ENCODE data around the gene KLF6. TPM values are rescaled to one million over a fixed set of nuclear protein-coding genes. Genes with fewer than 3 reads are reported as not detected.

KLF6 gene
- total RNA-seq, 1 experiment from 2014 or later, result 3.9 TPM

DNA sequence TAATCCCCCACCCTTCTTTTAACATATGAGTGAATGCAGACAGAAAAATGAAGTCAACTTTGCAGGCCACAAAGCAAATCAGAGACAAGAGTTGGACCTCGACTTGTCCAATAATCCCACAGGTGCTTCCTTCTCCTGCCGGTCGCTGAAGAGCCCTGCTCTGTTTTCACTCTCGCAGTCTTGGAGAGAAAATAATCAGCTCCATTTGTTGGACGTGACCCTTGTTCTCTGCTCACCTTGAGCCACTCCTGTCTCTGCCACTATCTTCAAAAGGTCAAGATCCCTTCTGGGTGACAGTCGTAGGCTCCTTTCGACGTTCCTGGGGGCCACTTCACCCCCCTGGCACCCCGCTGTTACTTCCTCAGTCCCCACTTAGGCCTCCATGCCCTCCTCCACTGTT, 2.8 kb upstream of the KLF6 start:
- DNase-seq (ENCODE audit: low spot score), result no peak

DNA sequence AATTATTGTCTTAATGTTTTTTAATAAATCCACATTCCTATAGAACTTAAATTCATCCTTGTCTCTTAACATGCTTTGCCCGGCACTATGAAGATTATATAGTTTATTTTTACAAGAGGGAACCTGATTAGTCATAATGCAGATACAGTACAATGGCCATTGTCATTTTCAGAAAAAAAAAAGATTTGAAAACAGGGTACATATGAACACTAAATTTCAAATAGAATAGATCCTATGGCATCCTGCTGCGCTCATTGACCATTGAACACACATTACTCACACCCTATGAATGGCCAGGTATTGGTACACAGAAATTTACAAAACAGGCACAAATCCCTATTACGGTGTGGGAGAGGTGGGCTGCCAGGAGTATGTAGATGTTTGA, 2.0 kb upstream of the KLF6 start:
- DNase-seq (ENCODE audit: low spot score), result no peak

DNA sequence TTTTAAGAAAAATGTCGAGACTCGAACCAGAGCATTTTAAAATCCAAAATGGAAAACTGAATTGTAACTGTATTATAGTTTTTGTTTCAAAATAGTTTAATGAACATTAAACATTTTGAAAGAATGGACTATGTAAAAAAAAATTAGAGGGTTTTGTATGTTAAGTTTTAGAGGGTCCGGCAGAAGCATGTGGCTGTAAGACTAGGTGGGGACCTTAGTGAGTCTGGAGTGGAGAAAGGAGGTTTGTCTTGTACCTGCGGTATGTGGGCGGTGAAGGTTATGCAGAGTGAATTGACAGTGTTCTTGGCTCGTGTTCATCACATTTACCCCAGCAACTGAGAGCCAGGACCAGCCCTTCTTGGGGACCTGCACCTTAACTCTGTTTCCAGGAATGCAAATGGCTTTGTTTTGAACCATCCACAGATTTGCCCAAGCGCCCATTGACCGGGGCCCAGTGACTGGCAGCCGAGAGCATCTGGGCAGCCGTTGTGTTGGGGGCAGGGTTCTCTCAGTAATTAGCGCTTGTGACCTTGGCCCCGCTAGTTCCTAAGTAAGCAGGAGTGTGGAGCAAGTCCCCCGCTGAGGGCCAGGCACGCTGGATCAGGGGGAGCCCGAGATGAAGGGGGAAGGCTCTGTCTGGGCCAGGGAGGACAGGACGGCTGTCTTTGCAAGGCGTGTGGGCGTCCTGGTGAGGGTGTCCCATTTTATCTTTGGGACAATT, 1.4 kb upstream of the KLF6 start:
- DNase-seq (ENCODE audit: low spot score), result no peak

DNA sequence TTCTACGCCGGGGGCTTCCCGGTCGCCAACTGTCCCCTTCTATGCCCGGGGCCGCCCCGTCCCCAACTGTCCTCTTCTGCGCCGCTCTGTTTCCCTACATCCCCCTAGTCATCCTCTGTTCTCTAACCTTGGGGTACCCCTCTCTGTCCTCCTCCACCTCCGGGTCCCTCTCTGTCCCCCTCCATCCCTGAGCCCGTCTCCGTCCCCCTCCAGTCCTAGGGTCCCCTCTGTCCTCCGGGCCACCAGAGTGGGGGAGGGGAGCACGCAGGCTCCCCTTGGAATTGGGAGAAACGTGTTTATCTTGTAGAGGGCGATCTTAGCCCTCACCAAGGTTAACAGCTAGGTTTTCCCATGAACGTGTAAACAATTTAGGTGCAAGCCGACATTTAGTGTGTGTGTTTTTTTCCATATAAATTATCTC, 852 bp upstream of the KLF6 start:
- DNase-seq (ENCODE audit: low spot score), result no peak

DNA sequence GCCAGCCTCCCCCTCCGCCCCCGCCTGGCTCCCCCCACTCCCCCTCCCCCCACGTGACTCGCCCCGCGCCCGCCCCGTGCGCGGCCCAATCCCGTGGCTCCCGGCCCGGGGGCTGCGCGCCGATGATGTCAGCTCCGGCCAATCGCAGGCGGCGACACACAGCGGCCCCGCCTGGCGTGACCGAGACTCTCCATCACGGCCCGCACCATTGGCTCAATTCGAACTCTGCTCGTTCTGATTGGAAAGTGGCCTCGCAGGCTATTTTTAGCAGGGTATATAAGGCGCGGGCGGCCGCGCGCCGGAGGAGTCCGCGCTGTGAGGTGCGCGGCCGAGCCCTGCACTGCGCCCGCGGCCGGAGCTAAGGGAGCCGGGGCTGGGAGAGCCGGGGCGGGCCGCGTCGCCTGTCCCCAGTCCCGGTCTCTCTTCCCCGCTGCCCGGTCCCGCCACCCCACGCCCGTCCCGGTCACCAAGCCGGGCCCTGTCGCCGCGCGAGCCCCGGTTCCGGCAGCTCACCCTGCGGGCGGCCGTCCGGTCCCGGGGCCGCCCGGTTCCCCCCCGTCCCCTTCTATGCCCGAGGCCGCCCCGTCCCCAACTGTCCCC, 342 bp upstream of the KLF6 start:
- DNase-seq (ENCODE audit: low spot score), result peak; percentile 93

DNA sequence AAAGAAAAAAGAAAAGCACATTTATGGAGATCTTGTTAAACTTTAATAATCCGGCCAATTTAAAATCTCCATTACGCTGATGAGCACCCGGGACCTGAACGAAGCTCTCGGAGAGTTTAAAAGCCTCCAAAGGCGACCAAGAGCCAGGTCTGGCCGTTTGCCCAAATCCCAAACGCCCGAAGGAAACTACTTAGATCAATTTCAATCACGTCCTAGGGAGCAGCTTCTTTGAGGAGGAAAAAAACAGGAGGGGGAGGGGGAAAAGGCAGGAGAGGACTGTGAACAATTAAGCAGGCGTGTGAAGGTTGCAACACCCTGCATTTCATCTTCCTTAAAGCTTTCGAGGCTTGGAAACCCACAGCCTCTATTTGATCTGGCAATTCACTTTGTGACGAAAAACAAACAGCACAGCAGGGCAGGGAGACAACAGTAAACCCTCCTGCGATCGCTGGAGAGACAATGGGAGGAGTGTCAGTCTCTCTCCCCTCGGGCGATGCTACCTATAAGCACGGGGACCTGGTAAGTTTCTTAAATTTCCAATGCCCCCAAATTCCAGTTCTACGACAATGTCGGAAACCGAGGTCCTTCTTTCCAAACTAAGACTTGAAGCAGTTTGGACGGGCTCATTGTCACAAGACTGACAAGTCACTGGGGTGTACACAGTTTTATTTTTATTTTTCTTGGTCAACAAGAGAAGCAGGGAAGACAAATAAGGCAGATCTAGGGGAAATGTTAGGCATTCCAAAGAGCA, 1.2 kb downstream of the KLF6 start:
- peak; percentile 62 for DNase-seq (ENCODE audit: low spot score)

DNA sequence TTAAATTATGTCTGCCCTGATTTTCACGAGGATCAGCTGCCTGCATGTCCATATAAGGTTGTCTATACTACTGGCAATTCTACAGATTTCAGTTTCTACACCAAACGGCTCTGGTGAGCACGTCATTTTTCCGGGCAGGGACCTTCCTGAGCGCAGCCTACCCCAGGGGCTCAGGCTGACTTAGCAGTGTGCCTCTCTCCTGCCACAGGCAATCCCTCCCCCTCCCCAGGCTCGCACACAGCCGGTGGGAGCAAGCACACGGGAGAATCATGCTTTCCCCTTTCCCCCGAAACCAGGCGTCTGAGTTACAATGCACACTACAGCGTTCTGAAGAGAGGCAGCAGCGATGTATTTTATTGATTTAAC, 1.7 kb downstream of the KLF6 start:
- peak; percentile 65 for DNase-seq (ENCODE audit: low spot score)

DNA sequence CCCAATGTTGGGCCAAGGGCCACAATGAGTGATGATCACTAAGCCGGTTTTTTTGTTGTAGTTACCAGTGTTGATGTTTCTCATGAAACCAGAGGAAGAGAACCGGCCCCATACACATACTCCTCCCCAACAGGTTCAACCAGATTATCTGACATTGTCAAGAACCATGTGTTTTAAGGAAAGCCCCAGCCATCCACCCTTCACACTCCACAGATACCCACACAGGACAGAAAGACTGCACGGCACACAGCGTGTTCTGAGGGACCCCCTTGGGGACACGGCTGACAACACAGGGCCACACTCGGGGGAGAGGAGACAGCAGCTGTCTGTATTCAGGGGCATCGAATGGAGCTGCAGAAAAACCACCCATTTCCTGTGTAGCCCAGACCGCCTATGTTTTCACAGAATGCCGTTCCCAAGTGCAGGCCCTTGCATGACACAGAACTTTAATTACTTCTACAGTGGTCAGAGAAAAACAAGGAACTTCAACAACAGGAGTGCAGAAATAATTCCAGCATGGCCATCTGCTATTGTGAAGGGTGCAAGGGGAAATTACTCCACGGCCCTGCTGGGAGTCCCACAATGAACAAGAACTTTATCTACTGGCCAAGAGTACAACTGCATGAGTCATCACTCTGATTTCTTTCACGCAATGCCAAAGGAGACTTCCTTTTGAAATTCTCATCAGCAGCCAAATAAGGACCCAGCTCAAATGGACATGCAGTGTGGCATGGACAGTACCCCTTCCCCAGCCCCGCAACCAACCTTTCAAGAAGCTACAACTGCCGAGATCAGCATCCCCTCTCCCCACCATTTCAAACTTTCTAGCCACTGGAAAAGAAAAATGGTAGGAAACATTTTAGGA, 2.3 kb downstream of the KLF6 start:
- DNase-seq (ENCODE audit: low spot score), result peak; percentile 90

DNA sequence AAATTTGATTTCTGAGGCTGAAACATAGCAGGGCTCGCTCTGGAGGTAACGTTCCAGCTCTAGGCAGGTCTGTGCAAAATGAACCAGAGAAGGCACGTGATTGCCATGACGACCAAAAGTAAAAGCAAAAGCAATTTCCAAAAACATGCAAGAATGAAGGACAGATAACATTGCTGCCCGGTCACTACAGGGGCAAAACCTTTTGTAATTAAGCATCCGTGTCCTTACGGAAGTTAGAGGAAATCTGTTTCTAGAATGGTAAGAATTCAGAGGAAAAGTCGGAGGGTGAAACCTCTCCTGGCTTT, 2.9 kb downstream of the KLF6 start:
- no peak for DNase-seq (ENCODE audit: low spot score)

DNA sequence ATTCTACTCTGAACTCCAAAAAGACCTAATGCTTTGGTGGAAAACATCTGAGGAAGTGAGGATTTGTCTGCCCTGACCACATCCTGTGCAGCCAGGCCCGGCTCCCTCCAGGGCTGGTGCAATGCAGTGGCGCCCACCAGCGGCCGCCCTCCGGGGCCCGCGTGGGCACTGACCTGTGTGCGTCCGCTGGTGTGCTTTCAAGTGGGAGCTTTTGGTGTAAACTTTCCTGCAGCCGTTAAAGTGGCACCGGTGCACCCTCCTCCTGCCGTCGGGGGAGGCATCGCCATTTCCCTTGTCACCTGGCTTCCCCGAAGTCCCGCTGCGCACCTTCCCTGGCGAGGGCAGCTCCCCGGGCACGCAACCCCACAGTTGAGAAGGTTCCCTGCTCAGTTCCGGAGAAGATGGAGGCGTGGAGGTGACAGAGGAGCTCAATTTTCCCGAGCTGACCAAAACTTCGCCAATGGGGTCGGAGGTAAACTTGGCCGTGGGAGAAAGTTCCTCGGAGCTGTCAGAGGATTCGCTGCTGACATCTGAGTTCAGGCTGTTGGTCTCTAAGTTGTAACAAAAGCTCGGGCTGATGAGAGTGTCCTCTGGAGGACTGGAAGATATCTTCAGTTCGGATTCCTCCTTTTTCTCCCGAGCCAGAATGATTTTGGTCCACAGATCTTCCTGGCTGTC, 3.4 kb downstream of the KLF6 start:
- DNase-seq (ENCODE audit: low spot score), result no peak

DNA sequence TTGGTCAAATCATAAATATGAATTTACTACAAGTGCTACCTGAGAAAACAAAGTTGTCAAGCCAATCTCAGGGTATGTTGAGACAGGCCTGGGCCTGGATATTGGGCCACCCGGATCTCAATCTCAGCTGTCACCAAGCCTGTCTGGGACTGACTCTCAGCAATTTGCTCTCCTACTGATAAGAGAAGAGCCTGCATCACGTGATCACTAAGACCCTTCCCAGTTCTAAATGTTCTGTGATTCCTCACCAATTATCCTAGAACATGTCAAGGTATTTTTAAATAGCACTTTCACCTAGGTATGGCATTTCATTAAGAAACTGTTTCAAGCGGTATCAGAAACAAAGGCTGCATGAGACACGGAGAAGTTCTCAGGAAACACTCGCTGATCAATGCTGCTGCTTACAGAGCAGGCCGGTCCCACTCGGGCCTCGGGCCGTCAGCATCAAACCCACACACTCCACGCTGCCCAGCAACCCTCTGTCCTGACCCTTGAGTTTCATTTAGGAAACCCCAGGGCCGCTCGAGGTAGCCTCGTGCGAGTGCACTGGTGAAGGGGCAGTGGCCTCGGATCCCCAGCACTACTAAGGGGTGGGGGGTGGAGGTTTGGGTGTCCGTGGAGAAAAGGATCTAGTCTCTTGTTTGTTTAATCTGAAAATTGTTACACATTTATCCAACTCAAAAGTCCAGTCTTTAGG, 4.1 kb downstream of the KLF6 start:
- no peak for DNase-seq (ENCODE audit: low spot score)

DNA sequence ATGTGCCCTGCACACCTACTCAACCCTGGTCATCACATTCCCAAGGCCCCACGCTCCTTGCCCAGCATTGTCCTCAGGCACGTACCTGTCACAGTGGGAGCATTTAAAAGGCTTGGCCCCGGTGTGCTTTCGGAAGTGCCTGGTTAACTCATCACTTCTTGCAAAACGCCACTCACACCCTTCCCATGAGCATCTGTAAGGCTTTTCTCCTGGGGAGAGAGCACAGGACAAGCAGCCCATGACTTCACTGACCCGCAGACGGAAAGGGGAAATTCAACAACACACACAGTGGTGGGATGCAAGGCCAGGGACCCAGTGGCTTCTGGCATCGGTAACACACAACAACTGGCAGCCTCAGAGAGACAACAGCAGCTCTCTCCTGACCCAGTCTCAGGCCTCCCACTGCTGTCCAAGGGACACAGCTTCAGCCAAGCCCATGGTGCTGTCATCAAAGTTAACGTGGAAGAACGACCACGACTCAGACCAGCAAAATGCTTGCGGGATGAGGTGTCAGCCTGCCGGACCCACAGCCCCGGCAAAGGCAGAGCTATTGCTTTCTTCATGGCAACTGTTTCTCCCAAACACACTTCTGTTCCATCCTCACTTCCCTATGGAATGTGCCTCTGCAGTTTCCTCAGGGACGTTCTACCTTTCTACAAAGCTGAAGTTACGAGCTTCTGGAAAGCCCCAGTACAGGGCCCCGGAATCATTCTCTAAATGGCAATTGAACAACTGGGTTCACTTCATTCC, 4.8 kb downstream of the KLF6 start:
- no peak for DNase-seq (ENCODE audit: low spot score)

DNA sequence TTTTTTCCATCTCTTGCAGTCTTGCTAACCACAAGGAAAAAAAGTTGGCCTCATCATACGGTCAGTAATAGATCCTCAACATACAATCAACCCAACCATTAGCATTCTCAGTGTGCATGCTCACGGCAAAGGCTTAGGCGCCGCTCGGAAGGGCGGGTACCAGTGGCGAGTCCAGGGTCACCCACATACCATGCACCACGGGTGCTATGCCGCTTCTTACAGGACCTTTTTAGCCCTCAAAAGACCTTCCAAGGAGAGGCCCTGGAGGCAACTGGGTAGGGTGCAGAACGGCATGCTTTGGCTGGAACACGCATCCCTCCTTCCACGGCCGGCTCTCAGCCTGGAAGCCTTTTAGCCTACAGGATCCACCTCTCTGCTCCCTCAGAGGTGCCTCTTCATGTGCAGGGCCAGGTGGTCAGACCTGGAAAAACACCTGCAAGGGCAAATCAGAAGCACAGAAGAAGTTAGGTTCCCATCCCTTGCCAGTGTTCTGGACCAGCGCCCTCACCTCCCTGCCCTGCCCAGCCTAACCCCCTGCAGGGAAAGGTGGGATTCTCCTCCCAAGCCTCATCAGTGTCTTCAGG, 5.8 kb downstream of the KLF6 start:
- no peak for DNase-seq (ENCODE audit: low spot score)

DNA sequence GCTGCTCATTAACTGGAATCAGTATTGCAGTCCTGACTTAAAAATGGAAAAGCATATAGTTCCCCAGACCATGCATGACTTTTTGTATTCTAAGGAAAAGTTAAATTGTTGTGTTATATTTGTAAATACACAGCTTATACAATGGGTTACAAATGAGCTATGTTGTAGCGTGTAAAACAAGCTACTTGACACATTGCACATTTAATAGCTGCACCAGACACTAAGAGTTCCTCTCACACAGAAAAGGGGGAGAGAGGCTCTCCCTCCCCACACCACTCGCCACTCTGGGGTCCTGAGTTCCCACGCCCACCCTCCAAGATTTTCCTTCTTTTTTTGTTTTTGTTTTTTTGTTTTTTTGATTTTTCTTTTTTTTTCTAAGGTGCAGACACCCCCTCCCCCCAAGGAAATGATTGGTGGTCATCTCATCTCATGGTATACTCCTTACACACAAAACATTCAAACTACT, 6.3 kb downstream of the KLF6 start:
- no peak for DNase-seq (ENCODE audit: low spot score)

DNA sequence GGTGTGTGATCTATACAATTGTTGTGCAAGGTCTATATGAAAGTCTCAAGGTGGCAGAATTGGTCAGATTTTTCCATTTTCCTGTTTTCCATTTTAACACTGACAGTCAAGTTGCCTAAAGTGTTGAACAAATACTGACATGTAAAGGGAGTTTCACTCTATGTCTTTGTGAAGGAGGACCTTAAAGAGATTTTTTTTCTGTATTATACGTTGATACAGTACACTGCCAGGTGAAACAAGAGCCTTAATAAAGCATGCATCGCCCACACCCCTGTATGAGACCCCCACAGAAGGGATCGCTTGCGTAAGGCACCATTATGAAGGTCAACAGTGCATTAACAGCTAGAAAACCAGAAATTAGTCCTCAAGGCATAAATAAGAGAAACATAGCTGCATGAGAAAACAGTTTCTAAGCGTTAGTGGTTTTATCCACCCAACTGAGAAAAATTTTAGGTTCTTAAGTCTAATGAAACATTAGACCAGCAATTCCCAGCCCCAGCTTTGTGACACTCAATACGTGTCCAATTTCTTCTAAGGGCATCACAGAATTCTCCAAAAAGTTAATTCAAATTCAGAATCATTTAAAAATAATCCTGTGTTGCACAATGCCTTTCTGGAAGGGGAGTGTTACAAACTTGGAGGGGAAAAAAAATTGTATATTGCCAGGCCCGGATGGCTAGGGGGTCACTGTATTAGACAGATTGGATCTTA, 6.9 kb downstream of the KLF6 start:
- DNase-seq (ENCODE audit: low spot score), result no peak

DNA sequence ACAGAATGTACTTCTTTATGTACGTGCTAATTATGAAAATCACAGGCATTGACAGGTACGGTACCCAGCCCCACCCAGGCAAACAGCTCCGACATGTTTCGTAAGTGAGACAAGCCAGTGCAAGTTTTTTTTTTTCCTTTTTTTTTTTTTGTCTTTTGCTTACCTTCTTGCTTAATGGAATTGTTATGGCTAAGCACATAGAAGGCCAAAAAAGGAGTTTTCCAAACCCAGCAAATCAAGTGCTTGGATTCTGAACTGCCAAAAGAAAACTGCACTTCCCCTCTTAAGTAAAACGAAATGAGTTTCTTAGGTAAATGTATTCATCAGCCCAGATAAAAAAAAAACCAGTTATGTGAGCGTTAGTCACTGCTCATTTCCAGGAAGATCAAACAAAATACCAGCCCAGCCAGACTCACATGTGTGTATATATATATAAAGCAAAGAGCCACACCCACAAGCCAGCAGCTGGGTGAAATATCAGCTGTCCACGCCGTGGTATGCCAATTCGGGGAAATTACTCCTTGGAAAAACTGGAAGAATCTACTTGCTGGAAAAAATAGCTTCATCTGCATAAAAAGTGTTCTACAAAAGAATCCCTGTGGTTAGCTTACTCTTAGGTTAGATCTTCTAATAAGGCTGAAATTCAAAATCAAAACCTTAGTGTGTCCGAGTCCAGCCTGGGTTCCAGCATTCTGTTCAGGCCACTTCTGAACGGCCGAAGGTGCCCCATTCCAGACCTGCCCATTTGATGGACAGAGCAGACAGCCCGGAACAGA, 8.0 kb downstream of the KLF6 start:
- DNase-seq (ENCODE audit: low spot score), result peak; percentile 85

DNA sequence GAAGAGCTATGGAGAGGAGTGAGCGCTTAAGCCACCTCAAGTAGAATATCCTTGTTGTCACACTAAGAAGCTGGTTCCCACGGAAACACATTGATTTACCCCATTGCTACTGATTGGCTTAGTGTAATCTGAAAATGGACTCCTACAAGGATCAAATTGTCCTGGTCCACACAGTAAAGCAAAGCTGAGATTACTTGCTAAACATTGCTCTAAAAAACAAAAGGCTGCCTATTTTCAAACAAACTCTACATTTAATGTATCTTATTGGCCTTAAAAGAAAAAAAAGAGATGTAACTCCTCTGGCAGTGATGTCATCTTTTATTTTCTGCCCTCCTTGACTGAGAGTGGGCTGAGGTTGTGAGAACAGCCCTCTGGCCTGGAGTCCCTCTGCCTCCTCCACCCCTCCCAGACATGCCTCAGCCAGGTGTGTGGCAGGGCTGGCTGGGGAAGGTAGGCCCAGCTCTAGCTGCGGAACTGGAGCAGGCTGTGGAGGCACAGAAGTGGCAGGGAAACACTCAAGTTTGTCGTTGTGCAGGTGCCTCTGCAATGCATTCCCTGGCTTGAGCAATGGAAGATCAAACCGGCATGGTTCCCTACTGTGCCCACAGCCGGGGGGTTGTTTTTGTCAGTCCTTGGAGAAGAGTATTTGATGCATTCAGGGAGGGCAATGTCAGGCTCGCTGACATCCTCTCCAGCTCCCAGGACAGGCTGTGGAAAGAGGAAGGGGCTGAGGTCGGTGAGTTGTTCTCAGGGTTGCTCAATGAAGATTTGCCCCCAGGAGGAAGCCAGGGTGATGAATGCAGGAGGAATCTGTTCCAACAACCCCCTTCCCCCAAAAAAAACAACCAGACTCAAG, 9.1 kb downstream of the KLF6 start:
- DNase-seq (ENCODE audit: low spot score), result no peak
